ENCODE measurements around the gene ASMTL.
"Not testable (repeated sequence)": the region's sequence is repeated elsewhere in the genome, so short reads cannot be mapped to it uniquely, and the experiment has no call there.

Gene ASMTL

GRCh38 chrX:1385253-1386223, 67.2 kb downstream of the ASMTL start:
- no peak for DNase-seq

GRCh38 chrX:1384658-1385252, 68.0 kb downstream of the ASMTL start:
- DNase-seq, result no peak

GRCh38 chrX:1380672-1381233, 72.0 kb downstream of the ASMTL start:
- no peak for DNase-seq

GRCh38 chrX:1378306-1378759, 74.4 kb downstream of the ASMTL start:
- no peak for DNase-seq

GRCh38 chrX:1368385-1368698, 84.4 kb downstream of the ASMTL start:
- DNase-seq, result no peak

GRCh38 chrX:1366363-1366762, 86.3 kb downstream of the ASMTL start:
- DNase-seq, result not testable (repeated sequence)

- DNase-seq, result no peak
Observed at GRCh38 chrX:1361910-1362309, 90.8 kb downstream of the ASMTL start.

GRCh38 chrX:1361275-1361674, 91.4 kb downstream of the ASMTL start:
- DNase-seq, result peak; percentile 37

GRCh38 chrX:1360171-1360570, 92.5 kb downstream of the ASMTL start:
- no peak for DNase-seq

- DNase-seq, result no peak
Observed at GRCh38 chrX:1359477-1359873, 93.2 kb downstream of the ASMTL start.

GRCh38 chrX:1358793-1359476, 93.8 kb downstream of the ASMTL start:
- DNase-seq, result no peak

GRCh38 chrX:1357993-1358392, 94.7 kb downstream of the ASMTL start:
- DNase-seq, result no peak

GRCh38 chrX:1355131-1356046, 97.3 kb downstream of the ASMTL start:
- DNase-seq, result no peak

- no peak for DNase-seq
Observed at GRCh38 chrX:1354036-1355019, 98.4 kb downstream of the ASMTL start.
